HEK293 (cell line): ENCODE results near the gene ALKAL2.

Experiments
- CTCF ChIA-PET: fragments of 350-600 bp; formaldehyde crosslinking; extraction: SDS; loops from one replicate; lab custom pipeline; 2021; ENCODE audit warnings: antibody characterized with exemption; lab: Yijun Ruan, JAX
- POLR2A ChIA-PET: fragments of 300-600 bp; formaldehyde crosslinking; extraction: SDS; loops from one replicate; lab custom pipeline; 2020; ENCODE audit warnings: antibody characterized with exemption, inconsistent platforms; lab: Yijun Ruan, JAX
- H3K27ac ChIP-seq: fragments of 200-500 bp; sonication (Bioruptor generic); 2 replicates; pipeline ENCODE4 v1.5.1; 2014; ENCODE audit warnings: low read depth, low read length, control low read depth, inconsistent platforms; ENCODE audit errors: extremely low read depth
- H3K36me3 ChIP-seq, 2 experiments: fragments of 200-500 bp in 1 of 2; sonication (Bioruptor generic) in 1 of 2; 1 replicate in 1 of 2; 2 replicates in 1 of 2; pipeline ENCODE4 v1.5.1; 2014 to 2017; ENCODE audit warnings: inconsistent platforms in 2 of 2, low read length in 2 of 2; ENCODE audit not compliant: control insufficient read depth in 2 of 2, insufficient read depth in 1 of 2
- H3K4me1 ChIP-seq: fragments of 200-500 bp; sonication (Bioruptor generic); 2 replicates; pipeline ENCODE4 v1.5.1; 2014; ENCODE audit warnings: mild to moderate bottlenecking, low read length, inconsistent platforms; ENCODE audit not compliant: control insufficient read depth, insufficient read depth
- H3K4me3 ChIP-seq: 2 replicates; pipeline ENCODE4 v1.5.1; 2011; ENCODE audit warnings: low read depth, mild to moderate bottlenecking, control low read depth, low read length, moderate library complexity
- H3K9me3 ChIP-seq: fragments of 200-500 bp; sonication (Bioruptor generic); 2 replicates; pipeline ENCODE4 v1.5.1; 2014; ENCODE audit warnings: low read depth, low read length, inconsistent platforms; ENCODE audit not compliant: control insufficient read depth, insufficient read depth
- GFI1B ChIP-seq: fragments of 450-650 bp; formaldehyde crosslinking; IDR thresholded peaks from 2 replicates; pipeline ENCODE4 v1.5.1; 2016; ENCODE audit warnings: missing biosample characterization, missing genetic modification characterization
- HOXC10 ChIP-seq: sonication (generic); formaldehyde crosslinking; IDR thresholded peaks from 2 replicates; pipeline ENCODE4 v1.8.1; 2023; ENCODE audit warnings: mild to moderate bottlenecking, missing genetic modification reagents
- KLF10 ChIP-seq: fragments of 450-650 bp; IDR thresholded peaks from 2 replicates; pipeline ENCODE4 v1.5.1; 2018; ENCODE audit warnings: missing biosample characterization, mild to moderate bottlenecking, missing genetic modification characterization
- PBX3 ChIP-seq: sonication (generic); formaldehyde crosslinking; IDR thresholded peaks from 2 replicates; pipeline ENCODE4 v1.8.1; 2022; ENCODE audit warnings: mild to moderate bottlenecking, moderate library complexity, missing genetic modification reagents
- REPIN1 ChIP-seq: fragments of 450-650 bp; formaldehyde crosslinking; IDR thresholded peaks from 2 replicates; pipeline ENCODE4 v1.5.1; 2017; ENCODE audit warnings: missing biosample characterization, missing genetic modification characterization, low read depth
- SCRT2 ChIP-seq: fragments of 450-650 bp; formaldehyde crosslinking; IDR thresholded peaks from 2 replicates; pipeline ENCODE4 v1.5.1; 2016; ENCODE audit warnings: missing biosample characterization, missing genetic modification characterization
- ZBTB1 ChIP-seq: fragments of 450-650 bp; formaldehyde crosslinking; IDR thresholded peaks from 2 replicates; pipeline ENCODE4 v1.5.1; 2016; ENCODE audit warnings: missing biosample characterization, missing genetic modification characterization
- ZBTB10 ChIP-seq: fragments of 450-650 bp; formaldehyde crosslinking; IDR thresholded peaks from 2 replicates; pipeline ENCODE4 v1.5.1; 2016; ENCODE audit warnings: missing biosample characterization, missing genetic modification characterization
- ZBTB11 ChIP-seq: fragments of 450-650 bp; formaldehyde crosslinking; conservative IDR thresholded peaks from 2 replicates; pipeline ENCODE4 v1.5.1; 2016; ENCODE audit warnings: low read depth, missing biosample characterization, missing genetic modification characterization
- ZBTB21 ChIP-seq: fragments of 450-650 bp; formaldehyde crosslinking; IDR thresholded peaks from 2 replicates; pipeline ENCODE4 v1.5.1; 2017; ENCODE audit warnings: missing biosample characterization, missing genetic modification characterization
- ZNF214 ChIP-seq: fragments of 450-650 bp; formaldehyde crosslinking; IDR thresholded peaks from 2 replicates; pipeline ENCODE4 v1.5.1; 2017; ENCODE audit warnings: missing biosample characterization, mild to moderate bottlenecking, missing genetic modification characterization, borderline replicate concordance
- ZNF292 ChIP-seq: fragments of 450-650 bp; formaldehyde crosslinking; IDR thresholded peaks from 2 replicates; pipeline ENCODE4 v1.5.1; 2016; ENCODE audit warnings: low read depth, missing biosample characterization, missing genetic modification characterization, borderline replicate concordance
- ZNF311 ChIP-seq: fragments of 450-650 bp; formaldehyde crosslinking; IDR thresholded peaks from 2 replicates; pipeline ENCODE4 v1.5.1; 2017; ENCODE audit warnings: missing biosample characterization, missing genetic modification characterization, borderline replicate concordance
- ZNF394 ChIP-seq: fragments of 450-650 bp; formaldehyde crosslinking; IDR thresholded peaks from 2 replicates; pipeline ENCODE4 v1.5.1; 2016; ENCODE audit warnings: missing biosample characterization, missing genetic modification characterization, mild to moderate bottlenecking, moderate library complexity, borderline replicate concordance
- ZNF521 ChIP-seq: fragments of 450-650 bp; formaldehyde crosslinking; IDR thresholded peaks from 2 replicates; pipeline ENCODE4 v1.5.1; 2017; ENCODE audit warnings: missing biosample characterization, mild to moderate bottlenecking, missing genetic modification characterization
- ZNF529 ChIP-seq: fragments of 450-650 bp; formaldehyde crosslinking; IDR thresholded peaks from 2 replicates; pipeline ENCODE4 v1.5.1; 2017; ENCODE audit warnings: missing genetic modification characterization, missing biosample characterization; ENCODE audit not compliant: insufficient replicate concordance
- ZNF544 ChIP-seq: fragments of 450-650 bp; formaldehyde crosslinking; IDR thresholded peaks from 2 replicates; pipeline ENCODE4 v1.5.0; 2017; ENCODE audit warnings: missing biosample characterization, missing genetic modification characterization
- ZNF548 ChIP-seq: fragments of 450-650 bp; formaldehyde crosslinking; IDR thresholded peaks from 2 replicates; pipeline ENCODE4 v1.5.1; 2016; ENCODE audit warnings: missing biosample characterization, missing genetic modification characterization
- ZNF585B ChIP-seq: fragments of 450-650 bp; formaldehyde crosslinking; IDR thresholded peaks from 2 replicates; pipeline ENCODE4 v1.5.1; 2016; ENCODE audit warnings: missing biosample characterization, missing genetic modification characterization
- ZNF791 ChIP-seq: fragments of 450-650 bp; formaldehyde crosslinking; IDR thresholded peaks from 2 replicates; pipeline ENCODE4 v1.5.1; 2016; ENCODE audit warnings: missing biosample characterization, missing genetic modification characterization
- ZNF837 ChIP-seq: fragments of 450-650 bp; formaldehyde crosslinking; IDR thresholded peaks from 2 replicates; pipeline ENCODE4 v1.5.1; 2016; ENCODE audit warnings: missing biosample characterization, missing genetic modification characterization
- TF ChIP-seq, protein P1 (sequence below): fragments of 450-650 bp; IDR thresholded peaks from 2 replicates; pipeline ENCODE4 v1.5.1; 2018; ENCODE audit warnings: missing biosample characterization, mild to moderate bottlenecking, missing genetic modification characterization
- TF ChIP-seq, protein P2 (sequence below): fragments of 450-650 bp; formaldehyde crosslinking; IDR thresholded peaks from 2 replicates; pipeline ENCODE4 v1.5.1; 2016; ENCODE audit warnings: missing biosample characterization, missing genetic modification characterization

Gene ALKAL2

GRCh38 chr2:260507-261161, 27.3 kb downstream of the ALKAL2 start (continued):
- TF ChIP-seq KLF10 (tag by site-specific recombination) (no peak), ZNF394 (no peak), HOXC10 (CRISPR knock-in tag) (no peak), PBX3 (CRISPR knock-in tag) (no peak), ZNF521 (tag by site-specific recombination) (no peak)
- TF ChIP-seq, protein P1, sequence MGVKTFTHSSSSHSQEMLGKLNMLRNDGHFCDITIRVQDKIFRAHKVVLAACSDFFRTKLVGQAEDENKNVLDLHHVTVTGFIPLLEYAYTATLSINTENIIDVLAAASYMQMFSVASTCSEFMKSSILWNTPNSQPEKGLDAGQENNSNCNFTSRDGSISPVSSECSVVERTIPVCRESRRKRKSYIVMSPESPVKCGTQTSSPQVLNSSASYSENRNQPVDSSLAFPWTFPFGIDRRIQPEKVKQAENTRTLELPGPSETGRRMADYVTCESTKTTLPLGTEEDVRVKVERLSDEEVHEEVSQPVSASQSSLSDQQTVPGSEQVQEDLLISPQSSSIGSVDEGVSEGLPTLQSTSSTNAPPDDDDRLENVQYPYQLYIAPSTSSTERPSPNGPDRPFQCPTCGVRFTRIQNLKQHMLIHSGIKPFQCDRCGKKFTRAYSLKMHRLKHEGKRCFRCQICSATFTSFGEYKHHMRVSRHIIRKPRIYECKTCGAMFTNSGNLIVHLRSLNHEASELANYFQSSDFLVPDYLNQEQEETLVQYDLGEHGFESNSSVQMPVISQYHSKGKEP (tag by site-specific recombination): no peak

GRCh38 chr2:259789-260331, 28.0 kb downstream of the ALKAL2 start:
- no peak overlapping the region for H3K27ac ChIP-seq
- H3K9me3 ChIP-seq: no peaks in the 10 kb centered on the region
- H3K4me3 ChIP-seq: no peak overlapping the region
- H3K4me1 ChIP-seq: no peaks in the 10 kb centered on the region; the same call in 1 of the 2 replicates
- ChIA-PET CTCF (interaction anchor here (2.3 kb wide), 1 partner anchor 13 kb away, joined by 6 read pairs; no protein-coding TSS in a partner anchor), POLR2A (no interaction called here)
- H3K36me3 ChIP-seq: no peaks in the 10 kb centered on the region
- TF ChIP-seq ZBTB21 (tag by site-specific recombination) (no peak), ZNF394 (no peak), ZNF529 (tag by site-specific recombination) (no peak), ZNF837 (tag by site-specific recombination) (no peak), REPIN1 (tag by site-specific recombination) (no peak), ZNF311 (no peak), ZNF214 (tag by site-specific recombination) (no peak), ZNF585B (tag by site-specific recombination) (no peak), ZNF292 (tag by site-specific recombination) (no peak), ZNF548 (no peak), ZBTB10 (tag by site-specific recombination) (no peak), ZNF791 (tag by site-specific recombination) (no peak), GFI1B (tag by site-specific recombination) (no peak), ZBTB1 (tag by site-specific recombination) (no peak), ZNF544 (no peak), ZBTB11 (tag by site-specific recombination) (no peak), SCRT2 (tag by site-specific recombination) (no peak)
- TF ChIP-seq, protein P2, sequence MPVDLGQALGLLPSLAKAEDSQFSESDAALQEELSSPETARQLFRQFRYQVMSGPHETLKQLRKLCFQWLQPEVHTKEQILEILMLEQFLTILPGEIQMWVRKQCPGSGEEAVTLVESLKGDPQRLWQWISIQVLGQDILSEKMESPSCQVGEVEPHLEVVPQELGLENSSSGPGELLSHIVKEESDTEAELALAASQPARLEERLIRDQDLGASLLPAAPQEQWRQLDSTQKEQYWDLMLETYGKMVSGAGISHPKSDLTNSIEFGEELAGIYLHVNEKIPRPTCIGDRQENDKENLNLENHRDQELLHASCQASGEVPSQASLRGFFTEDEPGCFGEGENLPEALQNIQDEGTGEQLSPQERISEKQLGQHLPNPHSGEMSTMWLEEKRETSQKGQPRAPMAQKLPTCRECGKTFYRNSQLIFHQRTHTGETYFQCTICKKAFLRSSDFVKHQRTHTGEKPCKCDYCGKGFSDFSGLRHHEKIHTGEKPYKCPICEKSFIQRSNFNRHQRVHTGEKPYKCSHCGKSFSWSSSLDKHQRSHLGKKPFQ (tag by site-specific recombination): no peak
- TF ChIP-seq, protein P1 (tag by site-specific recombination): no peak
